ENCODE data around the gene DPYD.

The DPYD gene

DNA sequence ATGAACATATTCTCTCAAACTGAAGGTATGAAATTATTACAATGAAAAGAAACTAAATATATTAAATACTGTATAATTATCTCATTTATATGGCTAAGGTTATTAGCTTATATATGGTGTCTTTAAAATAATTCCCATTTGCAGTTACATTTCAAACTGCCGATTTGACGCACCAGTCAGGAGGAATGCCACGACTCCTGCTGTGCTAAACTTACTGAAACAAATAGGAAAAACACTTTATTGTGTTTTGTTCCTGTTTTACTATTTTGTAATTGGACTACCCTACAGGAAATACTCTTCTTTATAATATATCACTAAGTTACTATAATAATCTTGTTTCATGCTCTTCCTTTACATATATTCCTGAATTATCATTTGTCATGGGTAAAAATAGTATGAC, 117.8 kb downstream of the DPYD start:
- no peak overlapping the region for H3K9ac ChIP-seq (ENCODE audit: low read depth, low read length, poor library complexity, severe bottlenecking)
- H3F3A ChIP-seq (ENCODE audit: low read depth): no peaks in the 10 kb centered on the region
- H3K4me2 ChIP-seq (ENCODE audit: low read depth, low read length, poor library complexity, severe bottlenecking): no peak overlapping the region
- H3K4me3 ChIP-seq (ENCODE audit: low read length, poor library complexity, severe bottlenecking): no peak overlapping the region
- no peaks in the 10 kb centered on the region for H3K9me3 ChIP-seq (ENCODE audit: insufficient read depth, low read depth, low read length)
- H3K27me3 ChIP-seq (ENCODE audit: insufficient read depth, low read length, poor library complexity, severe bottlenecking): no peaks in the 10 kb centered on the region
- TF ChIP-seq EZH2phosphoT487 (IDR thresholded peaks at IDR 0.05; ENCODE audit: borderline replicate concordance): no peak
- TF ChIP-seq, protein P1, sequence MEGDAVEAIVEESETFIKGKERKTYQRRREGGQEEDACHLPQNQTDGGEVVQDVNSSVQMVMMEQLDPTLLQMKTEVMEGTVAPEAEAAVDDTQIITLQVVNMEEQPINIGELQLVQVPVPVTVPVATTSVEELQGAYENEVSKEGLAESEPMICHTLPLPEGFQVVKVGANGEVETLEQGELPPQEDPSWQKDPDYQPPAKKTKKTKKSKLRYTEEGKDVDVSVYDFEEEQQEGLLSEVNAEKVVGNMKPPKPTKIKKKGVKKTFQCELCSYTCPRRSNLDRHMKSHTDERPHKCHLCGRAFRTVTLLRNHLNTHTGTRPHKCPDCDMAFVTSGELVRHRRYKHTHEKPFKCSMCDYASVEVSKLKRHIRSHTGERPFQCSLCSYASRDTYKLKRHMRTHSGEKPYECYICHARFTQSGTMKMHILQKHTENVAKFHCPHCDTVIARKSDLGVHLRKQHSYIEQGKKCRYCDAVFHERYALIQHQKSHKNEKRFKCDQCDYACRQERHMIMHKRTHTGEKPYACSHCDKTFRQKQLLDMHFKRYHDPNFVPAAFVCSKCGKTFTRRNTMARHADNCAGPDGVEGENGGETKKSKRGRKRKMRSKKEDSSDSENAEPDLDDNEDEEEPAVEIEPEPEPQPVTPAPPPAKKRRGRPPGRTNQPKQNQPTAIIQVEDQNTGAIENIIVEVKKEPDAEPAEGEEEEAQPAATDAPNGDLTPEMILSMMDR (conservative IDR thresholded peaks at IDR 0.05; ENCODE audit: low read length): no peak
- no peaks in the 10 kb centered on the region for H4K20me1 ChIP-seq (ENCODE audit: insufficient read depth, low read length, poor library complexity, severe bottlenecking)
- no peaks in the 10 kb centered on the region for H3K79me2 ChIP-seq (ENCODE audit: insufficient read depth, low read length)
- no peaks in the 10 kb centered on the region for H3K9me2 ChIP-seq (replicated peaks; ENCODE audit: low read depth, low read length)
- peaks cover 5% of the 10 kb centered on the region for H3K4me1 ChIP-seq (ENCODE audit: insufficient read depth, low read length, poor library complexity, severe bottlenecking)
- no peak overlapping the region for H2AFZ ChIP-seq (ENCODE audit: low read length)
- no peaks in the 10 kb centered on the region for H3K36me3 ChIP-seq (ENCODE audit: insufficient read depth, low read length)

DNA sequence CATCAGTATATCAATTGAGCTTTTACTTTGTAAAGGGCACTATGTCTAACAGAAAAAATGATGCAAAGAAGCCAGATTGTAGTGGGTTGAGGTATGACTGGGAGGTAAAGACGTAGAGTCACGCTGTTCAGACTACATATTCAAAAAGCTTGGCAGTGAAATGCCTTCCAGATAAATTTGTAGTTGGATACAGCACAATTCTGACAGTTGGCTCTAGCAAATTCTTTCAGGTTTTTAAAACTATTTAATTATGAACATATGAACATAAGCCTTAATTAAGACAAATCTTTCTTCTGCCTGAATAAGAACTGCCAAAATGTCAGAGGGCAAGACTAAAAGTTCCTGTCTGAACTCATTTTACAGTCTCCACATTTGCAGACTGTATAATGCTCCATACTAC, 118.8 kb downstream of the DPYD start:
- peaks cover 10% of the 10 kb centered on the region for H3K4me1 ChIP-seq (ENCODE audit: insufficient read depth, low read length, poor library complexity, severe bottlenecking)
- H3K4me3 ChIP-seq (ENCODE audit: low read length, poor library complexity, severe bottlenecking): no peak overlapping the region
- H3K4me2 ChIP-seq (ENCODE audit: low read depth, low read length, poor library complexity, severe bottlenecking): no peak overlapping the region
- H3K9me2 ChIP-seq (replicated peaks; ENCODE audit: low read depth, low read length): no peaks in the 10 kb centered on the region
- H3K9ac ChIP-seq (ENCODE audit: low read depth, low read length, poor library complexity, severe bottlenecking): no peak overlapping the region
- H3K79me2 ChIP-seq (ENCODE audit: insufficient read depth, low read length): no peaks in the 10 kb centered on the region
- H2AFZ ChIP-seq (ENCODE audit: low read length): no peak overlapping the region
- no peaks in the 10 kb centered on the region for H4K20me1 ChIP-seq (ENCODE audit: insufficient read depth, low read length, poor library complexity, severe bottlenecking)
- H3K36me3 ChIP-seq (ENCODE audit: insufficient read depth, low read length): no peaks in the 10 kb centered on the region
- H3F3A ChIP-seq (ENCODE audit: low read depth): no peaks in the 10 kb centered on the region
- TF ChIP-seq, protein P1 (conservative IDR thresholded peaks at IDR 0.05; ENCODE audit: low read length): no peak
- no peaks in the 10 kb centered on the region for H3K9me3 ChIP-seq (ENCODE audit: insufficient read depth, low read depth, low read length)
- H3K27me3 ChIP-seq (ENCODE audit: insufficient read depth, low read length, poor library complexity, severe bottlenecking): no peaks in the 10 kb centered on the region

DNA sequence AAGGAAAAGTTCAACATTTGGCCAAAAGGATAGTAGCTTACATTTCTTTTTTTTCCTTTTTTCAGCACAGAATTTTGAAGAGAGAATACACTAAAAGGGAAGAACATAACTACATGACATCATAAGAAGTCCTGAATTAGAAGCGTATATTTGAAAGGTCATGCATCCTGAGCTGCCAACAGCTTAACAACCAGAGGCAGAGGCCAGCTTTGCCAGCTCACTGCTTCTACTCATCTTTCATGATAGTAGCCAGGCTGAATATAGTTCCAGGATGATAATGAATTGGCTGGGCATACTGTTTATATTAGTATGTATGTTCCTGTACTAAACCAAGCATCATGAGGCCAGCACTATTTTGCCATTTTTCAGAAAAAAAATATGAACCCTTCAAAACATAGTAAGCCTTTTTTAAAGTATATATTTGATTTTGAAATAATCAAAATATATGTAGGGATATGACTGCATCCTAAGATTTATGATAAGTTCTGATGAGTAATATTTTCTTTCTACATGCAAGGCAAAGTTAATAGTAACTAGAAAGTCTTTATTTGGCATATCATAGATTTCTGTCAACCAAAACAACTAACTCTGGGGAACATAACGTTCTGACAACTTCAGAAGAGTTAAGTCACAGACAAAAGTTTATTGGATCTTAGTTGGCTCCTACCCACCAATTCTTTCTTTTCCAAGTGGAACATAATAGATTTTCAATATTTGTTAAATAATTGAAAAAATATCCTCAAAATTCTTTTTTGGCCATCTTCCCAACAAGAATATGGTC, 123.2 kb downstream of the DPYD start:
- Histone ChIP-seq H3K27me3 (ENCODE audit: insufficient read depth, low read length, poor library complexity, severe bottlenecking) (no peaks in the 10 kb centered on the region), H3K4me2 (ENCODE audit: low read depth, low read length, poor library complexity, severe bottlenecking) (peak overlapping the region; percentile 12), H3K4me1 (ENCODE audit: insufficient read depth, low read length, poor library complexity, severe bottlenecking) (peaks cover 10% of the 10 kb centered on the region), H2AFZ (ENCODE audit: low read length) (no peak overlapping the region), H3K4me3 (ENCODE audit: low read length, poor library complexity, severe bottlenecking) (no peak overlapping the region), H3K79me2 (ENCODE audit: insufficient read depth, low read length) (no peaks in the 10 kb centered on the region), H3F3A (ENCODE audit: low read depth) (no peaks in the 10 kb centered on the region), H3K36me3 (ENCODE audit: insufficient read depth, low read length) (no peaks in the 10 kb centered on the region; the same call in 1 of the 2 replicates), H3K9me3 (ENCODE audit: insufficient read depth, low read depth, low read length) (no peaks in the 10 kb centered on the region), H4K20me1 (ENCODE audit: insufficient read depth, low read length, poor library complexity, severe bottlenecking) (no peaks in the 10 kb centered on the region), H3K9ac (ENCODE audit: low read depth, low read length, poor library complexity, severe bottlenecking) (no peak overlapping the region), H3K9me2 (replicated peaks; ENCODE audit: low read depth, low read length) (no peaks in the 10 kb centered on the region)
- TF ChIP-seq, protein P1 (conservative IDR thresholded peaks at IDR 0.05; ENCODE audit: low read length): no peak
- TF ChIP-seq EZH2phosphoT487 (IDR thresholded peaks at IDR 0.05; ENCODE audit: borderline replicate concordance): no peak

Data from Loucy (cell line).